H1 (cell line): ENCODE measurements around the gene CACNA2D3. TPM values are rescaled to one million over a fixed set of nuclear protein-coding genes. Genes with fewer than 3 reads are reported as not detected.

Experiments
- HDAC2 ChIP-seq, 2 experiments: fragments of 300-600 bp in 1 of 2; sonication (generic) in 1 of 2; IDR thresholded peaks; 2 replicates each; pipeline ENCODE4 v1.6.1; 2011 to 2012; ENCODE audit warnings: low read depth in 2 of 2, low read length in 2 of 2, mild to moderate bottlenecking in 2 of 2, moderate library complexity in 2 of 2, borderline replicate concordance in 1 of 2, inconsistent platforms in 1 of 2
- MAFK ChIP-seq: IDR thresholded peaks from 2 replicates; pipeline ENCODE4 v1.6.1; 2012; ENCODE audit warnings: low read depth, mild to moderate bottlenecking, improper control_type of control experiment, low read length
- NANOG ChIP-seq: IDR thresholded peaks from 2 replicates; pipeline ENCODE4 v1.6.1; 2011; ENCODE audit warnings: low read length, low read depth, mild to moderate bottlenecking, inconsistent platforms; ENCODE audit not compliant: insufficient read depth, poor library complexity, severe bottlenecking
- SIN3A ChIP-seq, 2 experiments: IDR thresholded peaks in 1 of 2; conservative IDR thresholded peaks in 1 of 2; 2 replicates each; pipeline ENCODE4 v1.6.1; 2011 to 2012; ENCODE audit warnings: low read length in 2 of 2, improper control_type of control experiment in 1 of 2, low read depth in 1 of 2, mild to moderate bottlenecking in 1 of 2
- SUZ12 ChIP-seq: fragments of 200-600 bp; sonication (generic); IDR thresholded peaks from 2 replicates; pipeline ENCODE4 v1.6.1; 2012; ENCODE audit warnings: mild to moderate bottlenecking, inconsistent platforms, low read length, moderate library complexity, mixed read lengths
- TAF1 ChIP-seq: IDR thresholded peaks from 2 replicates; pipeline ENCODE4 v1.6.1; 2011; ENCODE audit warnings: mild to moderate bottlenecking, low read depth, low read length
- polyA plus RNA-seq, 7 experiments: library from polyadenylated mRNA; depleted of rRNA in 3 of 7; stranded (reverse) in 5 of 7; unstranded in 2 of 7; fragments of >200 nt in 5 of 7; fragments of 200-250 nt in 2 of 7; gene quantifications; 1 replicate in 5 of 7; 2 replicates in 1 of 7; 4 replicates in 1 of 7; pipeline versions ENCODE4 v1.2.1 to v1.2.3, GENCODE V29; 2011 to 2013; ENCODE audit warnings: missing spikeins in 2 of 7, mixed read lengths in 2 of 7
- total RNA-seq: library from RNA; stranded (reverse); fragmentation: NEBNext Ultra II Directional; extraction: Animal tissue kit (Norgen Biotek cat#: 25700); gene quantifications from 2 replicates; pipeline ENCODE4 v1.2.1, GENCODE V29; 2021
- TF ChIP-seq, protein P1 (sequence below): fragments of 300-600 bp; sonication (generic); IDR thresholded peaks from 2 replicates; pipeline ENCODE4 v1.7.1; 2012; ENCODE audit warnings: low read length, moderate library complexity, mild to moderate bottlenecking, inconsistent platforms; ENCODE audit not compliant: insufficient replicate concordance
- TF ChIP-seq, protein P2 (sequence below): IDR thresholded peaks from 2 replicates; pipeline ENCODE4 v1.6.1; 2012; ENCODE audit warnings: inconsistent platforms

The CACNA2D3 gene
- total and polyA plus RNA-seq, 2 of the 8 experiments (the other 6 are each of a cell fraction or from before 2014, with no cell fraction given) = 1.5 to 1.8 TPM

DNA sequence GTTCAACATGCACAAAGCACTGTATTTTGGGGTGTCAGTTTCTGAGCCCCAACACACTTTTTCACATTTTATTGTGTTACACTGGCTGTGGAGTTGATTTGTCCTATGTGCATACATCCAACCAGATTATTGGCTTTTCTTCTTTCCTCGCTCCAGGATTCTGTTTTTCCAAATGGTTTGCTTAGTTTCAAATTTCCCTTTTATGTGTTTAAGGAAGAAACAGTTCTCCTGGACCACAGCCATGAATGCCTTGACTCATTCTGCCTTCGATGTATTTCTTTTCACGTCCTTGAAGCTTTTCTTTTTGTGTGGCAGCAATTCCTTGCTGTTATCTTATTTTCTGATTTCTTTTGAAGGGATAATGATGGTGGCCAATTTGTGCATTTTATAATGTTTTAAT lies 53.8 kb downstream of the CACNA2D3 start (continued):
- TF ChIP-seq, protein P1, sequence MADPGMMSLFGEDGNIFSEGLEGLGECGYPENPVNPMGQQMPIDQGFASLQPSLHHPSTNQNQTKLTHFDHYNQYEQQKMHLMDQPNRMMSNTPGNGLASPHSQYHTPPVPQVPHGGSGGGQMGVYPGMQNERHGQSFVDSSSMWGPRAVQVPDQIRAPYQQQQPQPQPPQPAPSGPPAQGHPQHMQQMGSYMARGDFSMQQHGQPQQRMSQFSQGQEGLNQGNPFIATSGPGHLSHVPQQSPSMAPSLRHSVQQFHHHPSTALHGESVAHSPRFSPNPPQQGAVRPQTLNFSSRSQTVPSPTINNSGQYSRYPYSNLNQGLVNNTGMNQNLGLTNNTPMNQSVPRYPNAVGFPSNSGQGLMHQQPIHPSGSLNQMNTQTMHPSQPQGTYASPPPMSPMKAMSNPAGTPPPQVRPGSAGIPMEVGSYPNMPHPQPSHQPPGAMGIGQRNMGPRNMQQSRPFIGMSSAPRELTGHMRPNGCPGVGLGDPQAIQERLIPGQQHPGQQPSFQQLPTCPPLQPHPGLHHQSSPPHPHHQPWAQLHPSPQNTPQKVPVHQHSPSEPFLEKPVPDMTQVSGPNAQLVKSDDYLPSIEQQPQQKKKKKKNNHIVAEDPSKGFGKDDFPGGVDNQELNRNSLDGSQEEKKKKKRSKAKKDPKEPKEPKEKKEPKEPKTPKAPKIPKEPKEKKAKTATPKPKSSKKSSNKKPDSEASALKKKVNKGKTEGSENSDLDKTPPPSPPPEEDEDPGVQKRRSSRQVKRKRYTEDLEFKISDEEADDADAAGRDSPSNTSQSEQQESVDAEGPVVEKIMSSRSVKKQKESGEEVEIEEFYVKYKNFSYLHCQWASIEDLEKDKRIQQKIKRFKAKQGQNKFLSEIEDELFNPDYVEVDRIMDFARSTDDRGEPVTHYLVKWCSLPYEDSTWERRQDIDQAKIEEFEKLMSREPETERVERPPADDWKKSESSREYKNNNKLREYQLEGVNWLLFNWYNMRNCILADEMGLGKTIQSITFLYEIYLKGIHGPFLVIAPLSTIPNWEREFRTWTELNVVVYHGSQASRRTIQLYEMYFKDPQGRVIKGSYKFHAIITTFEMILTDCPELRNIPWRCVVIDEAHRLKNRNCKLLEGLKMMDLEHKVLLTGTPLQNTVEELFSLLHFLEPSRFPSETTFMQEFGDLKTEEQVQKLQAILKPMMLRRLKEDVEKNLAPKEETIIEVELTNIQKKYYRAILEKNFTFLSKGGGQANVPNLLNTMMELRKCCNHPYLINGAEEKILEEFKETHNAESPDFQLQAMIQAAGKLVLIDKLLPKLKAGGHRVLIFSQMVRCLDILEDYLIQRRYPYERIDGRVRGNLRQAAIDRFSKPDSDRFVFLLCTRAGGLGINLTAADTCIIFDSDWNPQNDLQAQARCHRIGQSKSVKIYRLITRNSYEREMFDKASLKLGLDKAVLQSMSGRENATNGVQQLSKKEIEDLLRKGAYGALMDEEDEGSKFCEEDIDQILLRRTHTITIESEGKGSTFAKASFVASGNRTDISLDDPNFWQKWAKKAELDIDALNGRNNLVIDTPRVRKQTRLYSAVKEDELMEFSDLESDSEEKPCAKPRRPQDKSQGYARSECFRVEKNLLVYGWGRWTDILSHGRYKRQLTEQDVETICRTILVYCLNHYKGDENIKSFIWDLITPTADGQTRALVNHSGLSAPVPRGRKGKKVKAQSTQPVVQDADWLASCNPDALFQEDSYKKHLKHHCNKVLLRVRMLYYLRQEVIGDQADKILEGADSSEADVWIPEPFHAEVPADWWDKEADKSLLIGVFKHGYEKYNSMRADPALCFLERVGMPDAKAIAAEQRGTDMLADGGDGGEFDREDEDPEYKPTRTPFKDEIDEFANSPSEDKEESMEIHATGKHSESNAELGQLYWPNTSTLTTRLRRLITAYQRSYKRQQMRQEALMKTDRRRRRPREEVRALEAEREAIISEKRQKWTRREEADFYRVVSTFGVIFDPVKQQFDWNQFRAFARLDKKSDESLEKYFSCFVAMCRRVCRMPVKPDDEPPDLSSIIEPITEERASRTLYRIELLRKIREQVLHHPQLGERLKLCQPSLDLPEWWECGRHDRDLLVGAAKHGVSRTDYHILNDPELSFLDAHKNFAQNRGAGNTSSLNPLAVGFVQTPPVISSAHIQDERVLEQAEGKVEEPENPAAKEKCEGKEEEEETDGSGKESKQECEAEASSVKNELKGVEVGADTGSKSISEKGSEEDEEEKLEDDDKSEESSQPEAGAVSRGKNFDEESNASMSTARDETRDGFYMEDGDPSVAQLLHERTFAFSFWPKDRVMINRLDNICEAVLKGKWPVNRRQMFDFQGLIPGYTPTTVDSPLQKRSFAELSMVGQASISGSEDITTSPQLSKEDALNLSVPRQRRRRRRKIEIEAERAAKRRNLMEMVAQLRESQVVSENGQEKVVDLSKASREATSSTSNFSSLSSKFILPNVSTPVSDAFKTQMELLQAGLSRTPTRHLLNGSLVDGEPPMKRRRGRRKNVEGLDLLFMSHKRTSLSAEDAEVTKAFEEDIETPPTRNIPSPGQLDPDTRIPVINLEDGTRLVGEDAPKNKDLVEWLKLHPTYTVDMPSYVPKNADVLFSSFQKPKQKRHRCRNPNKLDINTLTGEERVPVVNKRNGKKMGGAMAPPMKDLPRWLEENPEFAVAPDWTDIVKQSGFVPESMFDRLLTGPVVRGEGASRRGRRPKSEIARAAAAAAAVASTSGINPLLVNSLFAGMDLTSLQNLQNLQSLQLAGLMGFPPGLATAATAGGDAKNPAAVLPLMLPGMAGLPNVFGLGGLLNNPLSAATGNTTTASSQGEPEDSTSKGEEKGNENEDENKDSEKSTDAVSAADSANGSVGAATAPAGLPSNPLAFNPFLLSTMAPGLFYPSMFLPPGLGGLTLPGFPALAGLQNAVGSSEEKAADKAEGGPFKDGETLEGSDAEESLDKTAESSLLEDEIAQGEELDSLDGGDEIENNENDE = no peak
- TF ChIP-seq, protein P2, sequence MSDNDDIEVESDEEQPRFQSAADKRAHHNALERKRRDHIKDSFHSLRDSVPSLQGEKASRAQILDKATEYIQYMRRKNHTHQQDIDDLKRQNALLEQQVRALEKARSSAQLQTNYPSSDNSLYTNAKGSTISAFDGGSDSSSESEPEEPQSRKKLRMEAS = no peak
- no peak for TF ChIP-seq SUZ12
- no peak for TF ChIP-seq MAFK
- no peak for TF ChIP-seq HDAC2 (IDR thresholded peaks at IDR 0.05; ENCODE audit: borderline replicate concordance in 1 of 2, low read depth in 2 of 2, low read length in 2 of 2)
- no peak for TF ChIP-seq TAF1
- no peak for TF ChIP-seq NANOG
- no peak for TF ChIP-seq SIN3A (conservative IDR thresholded peaks at IDR 0.05 in 1 of 2, IDR thresholded peaks at IDR 0.05 in 1 of 2; ENCODE audit: low read depth in 1 of 2, low read length in 2 of 2)
- TF ChIP-seq, all 59 proteins: peak for 0
